GM10847 (cell line): ENCODE results near the gene LIN28B.

ENCODE experiments used
- POLR2A ChIP-seq: IDR thresholded peaks from 2 replicates; pipeline ENCODE4 v1.6.1; 2011; ENCODE audit not compliant: insufficient read length; ENCODE audit errors: extremely low read depth

The LIN28B gene

GRCh38 chr6:104986625-104987024 is 29.7 kb downstream of the LIN28B start:
- no peak for TF ChIP-seq POLR2A

- no peak for TF ChIP-seq POLR2A
Measured at GRCh38 chr6:104987218-104987617, 30.3 kb downstream of the LIN28B start.

- no peak for TF ChIP-seq POLR2A
Measured at GRCh38 chr6:104990085-104990484, 33.2 kb downstream of the LIN28B start.

- no peak for TF ChIP-seq POLR2A
Measured at GRCh38 chr6:104995989-104996617, 39.2 kb downstream of the LIN28B start.

GRCh38 chr6:105001063-105001462 is 44.2 kb downstream of the LIN28B start:
- TF ChIP-seq POLR2A: no peak

GRCh38 chr6:105001906-105002305 is 45.0 kb downstream of the LIN28B start:
- no peak for TF ChIP-seq POLR2A

- no peak for TF ChIP-seq POLR2A
Measured at GRCh38 chr6:105005451-105005850, 48.5 kb downstream of the LIN28B start.

GRCh38 chr6:105014448-105014847 is 57.5 kb downstream of the LIN28B start:
- TF ChIP-seq POLR2A: no peak

GRCh38 chr6:105014954-105015353 is 58.0 kb downstream of the LIN28B start:
- TF ChIP-seq POLR2A: no peak

GRCh38 chr6:105015482-105015881 is 58.6 kb downstream of the LIN28B start:
- TF ChIP-seq POLR2A: no peak

- no peak for TF ChIP-seq POLR2A
Measured at GRCh38 chr6:105019285-105019684, 62.4 kb downstream of the LIN28B start.

- no peak for TF ChIP-seq POLR2A
Measured at GRCh38 chr6:105021399-105021798, 64.5 kb downstream of the LIN28B start.

GRCh38 chr6:105022416-105022815 is 65.5 kb downstream of the LIN28B start:
- TF ChIP-seq POLR2A: no peak

- TF ChIP-seq POLR2A: no peak
Measured at GRCh38 chr6:105024803-105025202, 67.9 kb downstream of the LIN28B start.

GRCh38 chr6:105028898-105029297 is 72.0 kb downstream of the LIN28B start:
- TF ChIP-seq POLR2A: no peak

GRCh38 chr6:105029581-105029980 is 72.7 kb downstream of the LIN28B start:
- no peak for TF ChIP-seq POLR2A

GRCh38 chr6:105034470-105034869 is 77.6 kb downstream of the LIN28B start:
- TF ChIP-seq POLR2A: no peak
